Heart left ventricle (tissue), 13 donors: ENCODE measurements around the gene TRMT61A.

Experiments used
- CTCF ChIP-seq, 12 donors: fragments of 200-600 bp; sonication (generic) in 4 of 12; IDR thresholded peaks; one replicate each; pipeline versions ENCODE4 v1.5.0 to v1.8.0; 2018 to 2022; ENCODE audit warnings: antibody characterized with exemption in 12 of 12, mild to moderate bottlenecking in 5 of 12
- POLR2A ChIP-seq, 2 donors: fragments of 450-650 bp; IDR thresholded peaks; one replicate each; pipeline ENCODE4 v1.6.1; 2017; ENCODE audit warnings: antibody characterized with exemption in 2 of 2, mild to moderate bottlenecking in 2 of 2, moderate library complexity in 2 of 2
- donor health status: ischemic (EF 13 %, LVEDD 7.1; RV severe dilation, severe dysfunction).
- donor health status: DM: no; HTN: yes; CAD: no.
- donor health status: DM: no; HTN: no; CAD: no.
- donor health status: ischemic (EF 25% LVEDD 6.9; RV normal size, moderate dysfunction).
- donor health status: ischemic (EF 25% LVEDD 5.7; RV mildly dilated, moderate dysfunction).
- donor health status: ischemic (EF 35%, LVEDD 5.7; RV mildly dilated, moderate dysfunction).
- donor health status: nonischemic (EF 11% LVEDD 7.7; RV severe dilation, severe dysfunction).
- donor health status: DM: yes; HTN: yes; CAD: no.
- donor health status: PGD.
- donor health status: ischemic (EF 29% LVEDD 5.4; RV normal size, mild dysfunction).
- donor health status: nonischemic (EF 23%, LVEDD 6.1; RV moderate dilation, normal function).

DNA sequence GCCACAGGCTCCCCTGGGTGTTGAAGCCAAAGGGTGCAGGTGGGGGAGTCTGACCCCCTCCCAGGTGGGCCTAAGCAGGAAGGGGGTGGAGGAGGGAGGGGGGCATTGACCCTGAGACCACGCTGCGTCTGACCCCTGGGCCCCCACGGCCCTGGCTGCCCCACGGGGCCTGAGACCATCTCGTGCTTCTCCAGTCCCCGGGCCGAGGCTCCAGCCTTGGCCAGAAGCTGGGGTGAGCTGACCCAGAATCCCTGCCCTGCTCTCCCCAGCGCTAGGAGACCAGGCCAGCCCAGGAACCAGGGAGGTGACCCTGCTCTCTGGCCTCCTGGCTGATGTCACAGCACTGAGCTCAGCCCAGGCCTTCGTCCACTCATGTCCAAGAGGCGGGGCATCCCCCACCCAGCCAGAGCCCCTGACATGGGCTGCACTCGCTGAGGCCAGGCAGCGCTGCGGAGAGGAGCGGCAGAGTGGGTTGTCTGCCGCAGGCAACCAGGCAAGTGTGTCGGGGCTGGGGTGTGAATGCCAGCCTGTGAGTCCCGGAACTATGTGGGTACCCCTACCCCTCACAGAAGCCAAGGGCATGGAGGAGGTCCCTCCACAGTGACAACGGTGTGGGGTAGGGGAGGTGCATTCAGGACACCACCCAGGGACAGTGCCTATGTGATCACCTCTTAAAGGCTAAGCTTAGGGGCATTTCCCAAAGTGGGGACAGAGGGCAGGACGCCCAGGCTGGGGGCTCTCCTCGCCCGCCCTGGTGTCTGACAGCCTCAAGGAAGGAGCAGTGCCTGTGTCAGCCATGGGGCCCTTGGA lies 6.3 kb downstream of the TRMT61A start:
- TF ChIP-seq CTCF (IDR thresholded peaks at IDR 0.05) = no peak
- TF ChIP-seq POLR2A (IDR thresholded peaks at IDR 0.05) = no peak
